ENCODE measurements around the gene ISG15.

- TF ChIP-seq POLR2A (IDR thresholded peaks at IDR 0.05), result no peak
- TF ChIP-seq, protein P1, sequence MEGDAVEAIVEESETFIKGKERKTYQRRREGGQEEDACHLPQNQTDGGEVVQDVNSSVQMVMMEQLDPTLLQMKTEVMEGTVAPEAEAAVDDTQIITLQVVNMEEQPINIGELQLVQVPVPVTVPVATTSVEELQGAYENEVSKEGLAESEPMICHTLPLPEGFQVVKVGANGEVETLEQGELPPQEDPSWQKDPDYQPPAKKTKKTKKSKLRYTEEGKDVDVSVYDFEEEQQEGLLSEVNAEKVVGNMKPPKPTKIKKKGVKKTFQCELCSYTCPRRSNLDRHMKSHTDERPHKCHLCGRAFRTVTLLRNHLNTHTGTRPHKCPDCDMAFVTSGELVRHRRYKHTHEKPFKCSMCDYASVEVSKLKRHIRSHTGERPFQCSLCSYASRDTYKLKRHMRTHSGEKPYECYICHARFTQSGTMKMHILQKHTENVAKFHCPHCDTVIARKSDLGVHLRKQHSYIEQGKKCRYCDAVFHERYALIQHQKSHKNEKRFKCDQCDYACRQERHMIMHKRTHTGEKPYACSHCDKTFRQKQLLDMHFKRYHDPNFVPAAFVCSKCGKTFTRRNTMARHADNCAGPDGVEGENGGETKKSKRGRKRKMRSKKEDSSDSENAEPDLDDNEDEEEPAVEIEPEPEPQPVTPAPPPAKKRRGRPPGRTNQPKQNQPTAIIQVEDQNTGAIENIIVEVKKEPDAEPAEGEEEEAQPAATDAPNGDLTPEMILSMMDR (IDR thresholded peaks at IDR 0.05), result no peak
These were observed 17.3 kb upstream of the ISG15 start for GRCh38 chr1:995665-996633.

Data from body of pancreas (tissue), 4 donors.